Hippocampal formation (tissue), 2 donors: ENCODE data around the gene ZNF525.
"Not testable (repeated sequence)": the region's sequence is repeated elsewhere in the genome, so short reads cannot be mapped to it uniquely, and the experiment has no call there.

ENCODE experiments used
- DNase-seq, 2 donors: peaks; one replicate each; lab custom pipeline; 2025; lab: John Stamatoyannopoulos, UW

The ZNF525 gene

GRCh38 chr19:53365134-53365898 is at the start of gene ZNF525:
Gene ZNF525, plus strand, starts transcription at chr19:53365705. Its CDS starts 6,577 bp downstream, at chr19:53372282.
- peak; percentile 55 to 83 for DNase-seq

- DNase-seq, result no peak
These were observed 36.5 kb upstream of the ZNF525 start for GRCh38 chr19:53328967-53329366.

DNA sequence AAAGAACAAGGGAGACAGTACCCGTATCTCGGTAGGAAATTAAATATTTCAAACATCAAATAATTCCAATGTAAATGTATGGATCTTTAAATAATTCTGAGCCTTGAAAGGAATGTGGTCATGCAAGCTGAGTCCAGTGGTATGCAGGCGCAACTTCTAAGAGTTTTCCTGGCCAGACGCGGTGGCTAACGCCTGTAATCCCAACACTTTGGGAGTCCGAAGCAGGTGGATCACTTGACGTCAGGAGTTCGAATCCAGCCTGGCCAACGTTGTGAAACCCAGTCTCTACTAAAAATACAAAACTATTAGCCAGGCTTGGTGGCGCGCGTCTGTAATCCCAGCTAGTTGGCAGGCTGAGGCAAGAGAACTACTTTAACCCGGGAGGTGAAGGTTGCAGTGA is 33.0 kb upstream of the ZNF525 start:
- DNase-seq, result no peak

DNA sequence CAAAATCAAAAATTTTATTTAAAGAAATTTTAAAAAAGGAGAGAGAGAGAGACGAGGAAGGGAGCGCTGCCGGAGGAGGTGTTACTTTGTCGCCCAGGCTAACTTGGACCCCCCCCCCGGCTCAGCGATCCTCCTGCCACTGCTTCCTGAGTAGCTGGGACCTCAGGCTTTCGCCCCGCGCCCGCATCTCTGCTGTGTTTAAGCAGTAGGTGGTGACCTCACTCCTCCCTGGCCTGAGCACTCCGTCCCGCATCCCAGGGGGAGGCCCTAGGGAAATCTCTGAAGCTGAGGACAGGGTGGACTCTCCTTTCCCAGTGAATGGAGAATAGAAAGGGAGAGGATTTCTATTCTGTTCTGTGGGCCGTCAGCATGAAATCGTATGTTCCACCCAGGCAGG is 32.4 kb upstream of the ZNF525 start:
- no peak for DNase-seq

- DNase-seq, result peak; percentile 76 to 90
These were observed 31.7 kb upstream of the ZNF525 start, which contains the start of gene ZNF845 for GRCh38 chr19:53333463-53334449. Gene ZNF845, plus strand, starts transcription at chr19:53333749. Its CDS starts 7,559 bp downstream, at chr19:53341308.

GRCh38 chr19:53344403-53344802 is 21.1 kb upstream of the ZNF525 start:
- not testable (repeated sequence) for DNase-seq

- no peak for DNase-seq
These were observed 9.8 kb upstream of the ZNF525 start for GRCh38 chr19:53355739-53356138.

DNA sequence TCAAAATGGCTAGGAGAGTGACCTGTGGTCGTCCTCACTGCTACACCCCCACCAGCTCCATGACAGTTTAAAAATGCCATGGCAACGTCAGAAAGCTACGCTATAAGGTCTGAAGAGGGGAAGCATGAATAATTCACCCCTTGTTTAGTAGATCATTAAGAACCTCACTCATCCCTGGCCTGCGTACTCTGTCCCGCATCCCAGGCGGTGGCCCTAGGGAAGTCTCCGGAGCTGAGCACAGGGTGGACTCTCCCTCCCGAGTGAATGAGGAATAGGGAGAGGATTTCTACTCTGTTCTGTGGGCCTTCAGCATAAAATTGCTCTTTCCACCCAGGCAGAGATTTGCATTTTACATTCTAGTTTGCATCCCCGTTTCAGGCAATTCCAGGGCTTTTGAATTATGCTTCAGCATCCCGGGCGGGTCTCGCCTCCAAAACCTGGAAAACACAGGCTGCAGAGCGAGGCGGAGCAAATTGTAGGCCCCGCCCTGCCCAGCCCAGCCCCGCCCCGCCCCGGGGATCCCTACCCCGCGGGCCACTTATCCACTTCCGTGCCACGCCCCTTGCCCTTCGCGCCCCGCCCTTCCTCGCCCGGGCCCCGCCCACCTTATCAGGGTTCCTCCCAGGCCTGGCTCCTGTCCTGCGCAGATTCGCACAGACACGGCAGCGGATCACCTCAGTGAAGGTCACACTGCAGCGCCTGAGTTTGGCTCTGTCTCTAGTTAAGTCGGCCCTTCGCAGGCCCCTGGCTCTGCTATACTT is 7.5 kb upstream of the ZNF525 start:
- no peak for DNase-seq

- DNase-seq, result not testable (repeated sequence)
These were observed 5.4 kb upstream of the ZNF525 start for GRCh38 chr19:53360056-53360455.

- DNase-seq, result no peak
These were observed 491 bp downstream of the ZNF525 start for GRCh38 chr19:53365899-53366493.

DNA sequence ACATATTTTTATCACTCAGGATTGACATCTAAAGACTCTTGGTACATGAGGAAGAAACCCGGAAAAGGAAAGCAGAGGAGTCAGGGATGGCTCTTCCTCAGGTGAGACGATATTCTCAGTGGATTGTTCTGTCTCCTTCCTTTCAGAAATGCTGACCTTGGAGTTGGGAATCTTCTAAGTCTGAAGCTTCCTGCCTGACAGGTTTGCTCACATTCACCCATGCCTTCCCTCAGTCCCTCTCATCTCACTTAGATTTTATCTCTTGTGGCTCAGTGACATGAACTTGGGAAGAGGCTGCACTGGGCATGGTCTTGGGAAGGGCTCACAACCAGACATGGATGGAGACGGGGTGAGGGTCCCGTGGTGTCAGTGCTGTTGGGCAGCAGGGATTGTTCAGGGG is 6.7 kb downstream of the ZNF525 start:
- DNase-seq, result no peak

DNA sequence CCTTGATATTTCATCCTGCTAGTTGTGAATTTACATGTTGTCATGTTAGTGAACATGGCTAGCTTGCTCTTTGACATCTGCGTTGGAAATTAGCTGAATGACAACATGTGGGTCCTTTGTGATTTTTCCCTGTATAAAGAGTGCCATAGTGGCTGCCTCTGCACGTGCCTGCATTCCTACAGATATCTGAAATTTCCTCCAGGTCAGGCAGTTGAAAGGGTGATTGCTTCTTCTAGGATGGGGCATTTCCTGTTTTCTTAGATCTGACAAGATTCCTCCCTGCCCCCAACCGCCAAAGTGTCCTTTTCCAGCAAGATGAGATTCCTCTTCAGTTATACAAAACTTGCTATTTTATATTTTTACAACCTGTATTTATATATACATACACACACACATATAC is 8.8 kb downstream of the ZNF525 start:
- no peak for DNase-seq

- DNase-seq, result no peak
These were observed 9.2 kb downstream of the ZNF525 start for GRCh38 chr19:53374743-53375142.

GRCh38 chr19:53381376-53381775 is 15.9 kb downstream of the ZNF525 start:
- DNase-seq, result no peak

DNA sequence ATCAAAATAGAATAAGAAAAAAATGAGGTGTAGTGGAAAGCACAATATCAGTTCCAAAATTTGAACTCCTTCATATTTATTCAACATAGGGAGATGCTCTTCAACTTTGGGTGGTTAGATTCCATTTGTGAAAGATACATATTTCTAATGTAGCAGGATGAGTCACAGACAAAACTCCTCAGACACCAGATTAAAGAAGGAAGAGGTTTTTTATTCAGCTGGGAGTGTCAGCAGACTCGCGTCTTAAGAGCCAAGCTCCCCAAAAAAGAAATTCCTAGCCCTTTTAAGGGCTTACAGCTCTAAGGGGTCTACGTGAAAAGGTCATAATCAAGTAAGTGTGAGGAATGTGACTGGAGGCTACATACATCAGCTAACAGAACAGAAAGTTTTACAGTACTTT is 22.7 kb downstream of the ZNF525 start:
- DNase-seq, result no peak

DNA sequence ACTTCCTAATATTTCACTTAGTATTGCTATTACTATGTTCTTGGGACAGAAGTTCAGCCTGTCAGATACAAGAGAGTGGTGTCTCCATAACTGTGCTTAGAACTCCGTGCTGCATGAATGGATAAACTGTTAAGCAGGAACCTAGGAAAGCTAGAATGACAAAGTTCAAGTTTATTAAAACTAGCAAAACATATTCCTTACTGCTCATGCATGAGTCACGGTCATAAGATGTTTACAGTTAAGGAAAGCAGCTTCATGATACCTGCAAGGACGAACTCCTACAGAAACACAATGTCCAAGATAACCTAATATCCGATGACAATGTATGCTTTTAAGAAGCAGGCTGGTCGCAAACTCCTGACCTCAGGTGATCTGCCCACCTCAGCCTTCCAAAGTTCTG is 23.4 kb downstream of the ZNF525 start:
- DNase-seq, result no peak

DNA sequence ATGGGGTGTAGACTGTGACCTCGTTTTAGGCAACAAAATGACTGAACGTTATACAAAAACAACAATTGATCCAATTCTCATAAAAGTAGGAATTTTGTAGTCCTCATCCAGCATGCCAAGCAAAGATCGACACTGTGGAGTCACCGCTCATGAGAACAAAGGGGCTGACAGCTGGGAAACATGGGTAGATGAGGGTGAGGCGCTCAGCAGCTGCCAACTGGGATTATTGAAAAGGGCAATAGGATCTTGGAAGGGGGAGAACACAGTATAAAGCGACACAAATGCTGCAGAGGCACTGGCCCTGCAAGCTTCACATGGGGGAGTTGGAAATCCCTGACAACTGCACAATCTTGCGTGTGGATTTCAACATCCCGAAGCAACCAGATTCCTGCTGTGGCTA is 24.1 kb downstream of the ZNF525 start:
- DNase-seq, result no peak

- DNase-seq, result no peak
These were observed 24.5 kb downstream of the ZNF525 start for GRCh38 chr19:53389978-53390377.

DNA sequence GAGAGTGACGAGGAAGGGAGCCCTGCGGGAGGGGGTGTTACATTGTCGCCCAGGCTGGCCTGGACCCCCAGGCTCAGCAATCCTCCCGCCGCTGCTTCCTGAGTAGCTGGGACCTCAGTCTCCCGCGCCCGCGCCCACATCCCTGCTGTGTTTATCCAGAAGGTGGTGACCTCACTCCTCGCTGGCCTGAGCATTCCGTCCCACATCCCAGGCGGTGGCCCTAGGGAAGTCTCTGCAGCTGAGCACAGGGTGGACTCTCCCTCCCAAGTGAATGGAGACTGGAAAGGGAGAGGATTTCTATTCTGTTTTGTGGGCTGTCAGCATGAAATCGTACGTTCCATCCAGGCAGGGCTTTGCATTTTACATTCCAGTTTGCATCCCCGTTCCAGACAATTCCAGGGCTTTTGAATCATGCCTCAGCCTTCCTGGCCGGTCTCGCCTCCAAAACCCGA is 29.0 kb downstream of the ZNF525 start:
- peak in 1 of 2 donors; percentile 52 for DNase-seq

- DNase-seq, result peak; percentile 85 to 87
These were observed 29.7 kb downstream of the ZNF525 start, which contains the start of gene ZNF765 for GRCh38 chr19:53394974-53395839. Gene ZNF765, plus strand, starts transcription at chr19:53395149. Its CDS starts 2,867 bp downstream, at chr19:53398016.
